Activated gamma-delta T cell treated with Interleukin-2 at 50 U/mL for 16 hours (primary cell): Measurements from ENCODE around the gene MTA3.
"Not testable (repeated sequence)": the region's sequence is repeated elsewhere in the genome, so short reads cannot be mapped to it uniquely, and the experiment has no call there.

Experiments
- DNase-seq: peaks from one replicate; pipeline ENCODE4 v3.0.0-alpha.2; 2020

The MTA3 gene

GRCh38 chr2:42568401-42569115 lies at the start of gene MTA3:
MTA3 (plus strand) TSS chr2:42568632; CDS start chr2:42568746, 114 bp downstream.
- peak; percentile 62 for DNase-seq

GRCh38 chr2:42519624-42520023 lies 48.8 kb upstream of the MTA3 start:
- DNase-seq = no peak

- no peak for DNase-seq
Measured at GRCh38 chr2:42522035-42522434, 46.4 kb upstream of the MTA3 start.

GRCh38 chr2:42523341-42523740 lies 45.1 kb upstream of the MTA3 start:
- no peak for DNase-seq

GRCh38 chr2:42532397-42532796 lies 36.0 kb upstream of the MTA3 start:
- no peak for DNase-seq

- DNase-seq = no peak
Measured at GRCh38 chr2:42537493-42537892, 30.9 kb upstream of the MTA3 start.

- no peak for DNase-seq
Measured at GRCh38 chr2:42542871-42543270, 25.6 kb upstream of the MTA3 start.

GRCh38 chr2:42545023-42545721 lies 23.3 kb upstream of the MTA3 start:
- DNase-seq = no peak

- DNase-seq = no peak
Measured at GRCh38 chr2:42545841-42546390, 22.5 kb upstream of the MTA3 start.

- no peak for DNase-seq
Measured at GRCh38 chr2:42547014-42547413, 21.4 kb upstream of the MTA3 start.

- no peak for DNase-seq
Measured at GRCh38 chr2:42547446-42548295, 20.8 kb upstream of the MTA3 start.

- no peak for DNase-seq
Measured at GRCh38 chr2:42550870-42551269, 17.6 kb upstream of the MTA3 start.

- no peak for DNase-seq
Measured at GRCh38 chr2:42554392-42554791, 14.0 kb upstream of the MTA3 start.

GRCh38 chr2:42556315-42556890 lies 12.0 kb upstream of the MTA3 start:
- no peak for DNase-seq

GRCh38 chr2:42557306-42557705 lies 11.1 kb upstream of the MTA3 start:
- no peak for DNase-seq

GRCh38 chr2:42558827-42559226 lies 9.6 kb upstream of the MTA3 start:
- no peak for DNase-seq

GRCh38 chr2:42560133-42560532 lies 8.3 kb upstream of the MTA3 start:
- DNase-seq = not testable (repeated sequence)

- DNase-seq = no peak
Measured at GRCh38 chr2:42560899-42561298, 7.5 kb upstream of the MTA3 start.

- DNase-seq = no peak
Measured at GRCh38 chr2:42562474-42563144, 5.8 kb upstream of the MTA3 start.

GRCh38 chr2:42566025-42566424 lies 2.4 kb upstream of the MTA3 start:
- DNase-seq = no peak

- DNase-seq = no peak
Measured at GRCh38 chr2:42566837-42567321, 1.6 kb upstream of the MTA3 start.

GRCh38 chr2:42567364-42567763 lies 1.1 kb upstream of the MTA3 start:
- no peak for DNase-seq
